Gastrocnemius medialis (tissue), 4 donors: ENCODE results near the gene PPP2R5A.

Source experiments
- CTCF ChIP-seq, 5 experiments: fragments of 450-650 bp in 3 of 5; fragments of 200-600 bp in 2 of 5; sonication (generic) in 2 of 5; IDR thresholded peaks in 4 of 5; conservative IDR thresholded peaks in 1 of 5; 1 replicate in 4 of 5; 2 replicates in 1 of 5; pipeline ENCODE4 v1.5.1; 2016 to 2019; ENCODE audit warnings: antibody characterized with exemption in 5 of 5, mild to moderate bottlenecking in 3 of 5, moderate library complexity in 3 of 5
- POLR2A ChIP-seq, 2 donors: fragments of 450-650 bp; IDR thresholded peaks; one replicate each; pipeline ENCODE4 v1.6.1; 2017; ENCODE audit warnings: antibody characterized with exemption in 2 of 2, mild to moderate bottlenecking in 2 of 2, moderate library complexity in 2 of 2

GRCh38 chr1:212271823-212272485 lies 13.3 kb upstream of the PPP2R5A start:
- no peak for TF ChIP-seq CTCF (IDR thresholded peaks at IDR 0.05 in 4 of 5, conservative IDR thresholded peaks at IDR 0.05 in 1 of 5)
- TF ChIP-seq POLR2A (IDR thresholded peaks at IDR 0.05): no peak
